AG04450 (cell line): ENCODE data around the gene SMC1B. TPM values are rescaled to one million over a fixed set of nuclear protein-coding genes. Genes with fewer than 3 reads are reported as not detected.

Experiments
- CTCF ChIA-PET: fragments of 300-600, 350-600 bp; formaldehyde crosslinking; extraction: SDS; loops from one replicate; lab custom pipeline; 2022; ENCODE audit warnings: antibody characterized with exemption, inconsistent platforms; lab: Charles Lee
- POLR2A ChIA-PET: fragments of 350-600 bp; formaldehyde crosslinking; extraction: SDS; loops from one replicate; lab custom pipeline; 2021; ENCODE audit warnings: antibody characterized with exemption, inconsistent platforms; lab: Yijun Ruan, JAX
- DNase-seq: peaks from one replicate; pipeline ENCODE4 v3.0.0-alpha.2; 2011; ENCODE audit warnings: low read depth, low spot score
- H3K27ac ChIP-seq: one replicate; pipeline ENCODE4 v1.5.1; 2012; ENCODE audit warnings: low read depth, low read length, control low read depth
- H3K27me3 ChIP-seq: one replicate; pipeline ENCODE4 v1.6.0; 2012; ENCODE audit warnings: low read length; ENCODE audit not compliant: control insufficient read depth, insufficient read depth
- H3K4me3 ChIP-seq: 2 replicates; pipeline ENCODE4 v1.5.1; 2011; ENCODE audit warnings: mild to moderate bottlenecking, low read depth, low read length, control low read depth
- H3K9me3 ChIP-seq: 2 replicates; pipeline ENCODE4 v1.5.1; 2012; ENCODE audit warnings: low read length; ENCODE audit not compliant: control insufficient read depth, insufficient read depth
- polyA plus RNA-seq: library from polyadenylated mRNA; depleted of rRNA; stranded (reverse); fragments of >200 nt; gene quantifications from 2 replicates; pipeline ENCODE4 v1.2.3, GENCODE V29; 2011
- TF ChIP-seq, protein P1 (sequence below): IDR thresholded peaks from 2 replicates; pipeline ENCODE4 v1.5.1; 2011; ENCODE audit warnings: low read depth, low read length, control low read depth, inconsistent platforms

The SMC1B gene
- polyA plus RNA-seq, 1 experiment, result not detected

DNA sequence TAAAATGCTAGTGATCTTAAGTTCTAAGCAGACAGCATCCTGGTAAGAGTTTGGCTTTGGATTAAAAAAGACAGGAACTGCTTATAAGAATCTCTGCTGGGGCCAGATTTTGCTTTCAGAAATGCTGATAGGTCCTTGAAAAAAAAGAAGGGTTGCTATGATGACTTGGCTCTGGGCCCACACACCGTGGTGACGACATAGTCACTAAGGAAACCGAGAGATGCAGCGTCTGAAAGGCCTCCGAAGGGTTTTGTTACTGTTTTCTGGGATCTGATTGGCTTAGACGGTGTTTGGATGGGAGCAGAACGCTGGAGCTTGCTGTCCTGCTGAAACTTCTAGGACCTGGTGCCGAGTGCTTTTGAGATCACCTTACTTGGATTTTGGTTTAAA, 95.2 kb downstream of the SMC1B start:
- Histone ChIP-seq H3K27me3 (no peaks in the 10 kb centered on the region), H3K27ac (peak overlapping the region; percentile 89), H3K9me3 (no peaks in the 10 kb centered on the region), H3K4me3 (0 out of 2 replicates have a peak overlapping the region, but pooled peaks have one; percentile 17)
- peak; percentile 89 for DNase-seq
- TF ChIP-seq, protein P1, sequence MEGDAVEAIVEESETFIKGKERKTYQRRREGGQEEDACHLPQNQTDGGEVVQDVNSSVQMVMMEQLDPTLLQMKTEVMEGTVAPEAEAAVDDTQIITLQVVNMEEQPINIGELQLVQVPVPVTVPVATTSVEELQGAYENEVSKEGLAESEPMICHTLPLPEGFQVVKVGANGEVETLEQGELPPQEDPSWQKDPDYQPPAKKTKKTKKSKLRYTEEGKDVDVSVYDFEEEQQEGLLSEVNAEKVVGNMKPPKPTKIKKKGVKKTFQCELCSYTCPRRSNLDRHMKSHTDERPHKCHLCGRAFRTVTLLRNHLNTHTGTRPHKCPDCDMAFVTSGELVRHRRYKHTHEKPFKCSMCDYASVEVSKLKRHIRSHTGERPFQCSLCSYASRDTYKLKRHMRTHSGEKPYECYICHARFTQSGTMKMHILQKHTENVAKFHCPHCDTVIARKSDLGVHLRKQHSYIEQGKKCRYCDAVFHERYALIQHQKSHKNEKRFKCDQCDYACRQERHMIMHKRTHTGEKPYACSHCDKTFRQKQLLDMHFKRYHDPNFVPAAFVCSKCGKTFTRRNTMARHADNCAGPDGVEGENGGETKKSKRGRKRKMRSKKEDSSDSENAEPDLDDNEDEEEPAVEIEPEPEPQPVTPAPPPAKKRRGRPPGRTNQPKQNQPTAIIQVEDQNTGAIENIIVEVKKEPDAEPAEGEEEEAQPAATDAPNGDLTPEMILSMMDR, result no peak
- POLR2A ChIA-PET, result interaction anchor here (0.6 kb wide), 1 partner anchor 255 kb away, joined by 7 read pairs; no protein-coding TSS in a partner anchor
- CTCF ChIA-PET, result interaction anchor here (0.6 to 1.4 kb wide), 3 partner anchors 142 to 588 kb away, joined by 3 to 4 read pairs (median 3); no protein-coding TSS in a partner anchor

DNA sequence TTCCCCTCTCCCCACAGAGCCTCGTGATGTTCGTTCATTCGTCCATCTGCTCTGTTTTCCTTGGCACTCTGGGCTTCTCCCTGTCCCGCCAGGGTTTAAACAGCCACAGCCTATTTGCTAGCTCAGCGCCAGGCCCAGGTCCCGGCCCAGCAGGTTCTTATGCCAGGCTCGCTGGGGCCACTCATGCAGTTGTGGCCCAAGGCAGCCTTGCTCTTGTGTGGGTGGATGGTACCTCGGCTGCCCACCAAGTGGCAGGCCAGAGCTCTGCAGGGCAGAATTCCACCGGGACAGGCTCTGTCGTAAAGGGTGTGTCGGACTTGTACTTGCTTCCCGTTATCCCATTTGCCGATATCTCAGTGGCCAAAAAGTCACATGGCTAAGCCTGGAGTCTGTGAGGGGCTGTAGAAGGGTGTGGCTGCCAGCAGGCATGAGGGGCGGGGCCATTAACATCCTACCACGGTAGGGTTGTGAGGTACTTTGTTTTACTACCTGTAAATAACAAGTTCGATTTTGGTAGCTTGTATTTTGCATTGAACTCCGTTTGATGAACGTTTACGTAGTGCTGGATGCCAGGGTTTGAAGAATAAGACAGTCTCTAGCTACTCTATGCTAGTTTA, 95.7 kb downstream of the SMC1B start:
- no peaks in the 10 kb centered on the region for H3K9me3 ChIP-seq
- H3K27me3 ChIP-seq, result no peaks in the 10 kb centered on the region
- DNase-seq, result no peak
- TF ChIP-seq, protein P1, result peak; percentile 35
- H3K27ac ChIP-seq, result peak overlapping the region; percentile 89
- CTCF ChIA-PET, result interaction anchor here (0.6 to 1.4 kb wide), 5 partner anchors 137 to 587 kb away, joined by 3 to 4 read pairs (median 3); no protein-coding TSS in a partner anchor
- POLR2A ChIA-PET, result interaction anchor here (0.6 kb wide), 1 partner anchor 256 kb away, joined by 7 read pairs; no protein-coding TSS in a partner anchor
- no peak overlapping the region for H3K4me3 ChIP-seq

DNA sequence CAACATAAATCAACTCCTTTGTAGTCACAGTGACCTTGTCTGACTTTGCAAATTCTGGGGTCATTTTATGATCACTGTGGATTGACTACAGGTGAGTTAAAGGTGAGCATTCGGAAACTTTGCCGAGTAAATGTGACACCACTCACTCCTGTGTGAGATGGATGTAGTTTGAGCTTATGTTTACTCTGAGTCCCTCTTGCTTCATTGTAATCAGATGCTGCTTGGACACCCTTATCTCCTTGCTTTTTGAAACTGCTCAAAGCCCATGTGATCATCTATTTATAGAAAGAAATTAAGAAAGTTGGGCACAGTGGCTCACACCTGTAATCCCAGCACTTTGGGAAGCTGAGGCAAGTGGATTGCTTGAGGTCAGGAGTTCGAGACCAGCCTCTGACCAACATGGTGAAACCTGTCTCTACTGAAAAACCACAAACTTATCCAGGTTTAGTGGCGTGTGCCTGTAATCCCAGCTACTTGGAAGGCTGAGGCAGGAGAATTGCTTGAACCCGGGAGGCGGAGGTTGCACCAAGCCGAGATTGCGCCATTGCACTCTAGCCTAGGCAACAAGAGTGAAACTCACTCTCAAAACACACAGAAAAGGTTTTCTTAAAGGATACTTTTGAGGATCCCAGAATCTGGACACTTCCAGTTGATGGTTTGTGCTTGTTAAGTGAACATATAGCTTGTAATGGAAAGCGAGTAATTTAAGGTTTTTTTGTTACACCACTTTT, 96.4 kb downstream of the SMC1B start:
- Histone ChIP-seq H3K27ac (no peak overlapping the region), H3K9me3 (no peaks in the 10 kb centered on the region), H3K4me3 (no peak overlapping the region), H3K27me3 (no peaks in the 10 kb centered on the region)
- TF ChIP-seq, protein P1, result no peak
- ChIA-PET POLR2A (no interaction called here), CTCF (interaction anchor here (1.0 to 1.4 kb wide), 3 partner anchors 137 to 237 kb away, joined by 3 to 4 read pairs (median 3); no protein-coding TSS in a partner anchor)
- DNase-seq, result no peak

DNA sequence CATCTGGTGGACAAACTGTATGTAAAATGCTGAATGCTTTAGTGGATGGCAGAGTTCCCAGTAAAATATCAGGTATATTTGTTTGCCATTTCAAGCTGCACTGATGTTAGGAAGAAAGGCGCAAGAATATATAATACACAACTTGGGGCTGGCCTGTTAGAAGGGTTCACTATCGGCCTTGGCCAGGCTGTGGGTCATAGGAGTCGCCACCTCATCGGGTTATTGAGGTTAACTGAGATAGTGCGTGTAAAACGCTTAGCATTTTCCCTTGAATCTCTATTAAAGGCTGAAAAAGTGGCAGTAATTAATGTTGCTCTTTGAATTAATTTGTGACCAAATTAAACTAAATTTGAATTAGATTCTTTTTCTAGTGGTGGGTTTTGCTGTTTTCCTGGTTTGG, 98.6 kb downstream of the SMC1B start:
- H3K9me3 ChIP-seq, result no peaks in the 10 kb centered on the region; the same call in 1 of the 2 replicates
- TF ChIP-seq, protein P1, result no peak
- ChIA-PET POLR2A (no interaction called here), CTCF (no interaction called here)
- no peak for DNase-seq
- no peak overlapping the region for H3K27ac ChIP-seq
- no peaks in the 10 kb centered on the region for H3K27me3 ChIP-seq
- H3K4me3 ChIP-seq, result no peak overlapping the region
